ENCODE results near the gene CD44.

- no peak for TF ChIP-seq CTCF (IDR thresholded peaks at IDR 0.05; ENCODE audit: low read depth, low read length, poor library complexity, severe bottlenecking)
- no peak for TF ChIP-seq EZH2phosphoT487 (IDR thresholded peaks at IDR 0.05; ENCODE audit: borderline replicate concordance, low read length)
Measured at GRCh38 chr11:35099278-35100012, 39.5 kb upstream of the CD44 start.
